GM21367 (cell line): ENCODE data around the gene NFYB.
A peak's percentile ranks its signal among the peaks of the same experiment; 100 is the strongest.
"Not testable (repeated sequence)": the region's sequence is repeated elsewhere in the genome, so short reads cannot be mapped to it uniquely, and the experiment has no call there.

Experiments
- ATAC-seq: cut with Tn5 transposase; IDR thresholded peaks from one replicate; pipeline ENCODE4 v1.9.1; 2021; ENCODE audit not compliant: unreplicated experiment

The NFYB gene

GRCh38 chr12:104137902-104138796, at the start of gene NFYB:
NFYB (minus strand) TSS chr12:104138210; CDS start chr12:104135453, 2,757 bp downstream.
- peak; percentile 87 for ATAC-seq

- ATAC-seq: no peak
These were observed 49.6 kb upstream of the NFYB start for GRCh38 chr12:104187446-104188155.

GRCh38 chr12:104183443-104183842, 45.4 kb upstream of the NFYB start:
- no peak for ATAC-seq

GRCh38 chr12:104182621-104183378, 44.8 kb upstream of the NFYB start:
- no peak for ATAC-seq

- ATAC-seq: no peak
These were observed 44.1 kb upstream of the NFYB start for GRCh38 chr12:104182144-104182543.

GRCh38 chr12:104181313-104181712, 43.3 kb upstream of the NFYB start:
- no peak for ATAC-seq

- ATAC-seq: no peak
These were observed 42.4 kb upstream of the NFYB start for GRCh38 chr12:104180374-104180773.

- ATAC-seq: no peak
These were observed 39.9 kb upstream of the NFYB start for GRCh38 chr12:104177663-104178501.

GRCh38 chr12:104177336-104177662, 39.3 kb upstream of the NFYB start:
- ATAC-seq: no peak

- ATAC-seq: no peak
These were observed 37.8 kb upstream of the NFYB start for GRCh38 chr12:104175726-104176247.

GRCh38 chr12:104173804-104174203, 35.8 kb upstream of the NFYB start:
- not testable (repeated sequence) for ATAC-seq

- no peak for ATAC-seq
These were observed 34.5 kb upstream of the NFYB start for GRCh38 chr12:104172570-104172947.

- no peak for ATAC-seq
These were observed 34.0 kb upstream of the NFYB start for GRCh38 chr12:104171785-104172569.

GRCh38 chr12:104168596-104168995, 30.6 kb upstream of the NFYB start:
- no peak for ATAC-seq

GRCh38 chr12:104167519-104168458, 29.8 kb upstream of the NFYB start:
- no peak for ATAC-seq

- ATAC-seq: no peak
These were observed 28.5 kb upstream of the NFYB start for GRCh38 chr12:104166465-104166864.

GRCh38 chr12:104165801-104166200, 27.8 kb upstream of the NFYB start:
- no peak for ATAC-seq

- ATAC-seq: no peak
These were observed 26.6 kb upstream of the NFYB start for GRCh38 chr12:104164634-104165033.

GRCh38 chr12:104163631-104164030, 25.6 kb upstream of the NFYB start:
- ATAC-seq: no peak
